H1 (cell line): ENCODE data around the gene COL25A1. TPM values are rescaled to one million over a fixed set of nuclear protein-coding genes. Genes with fewer than 3 reads are reported as not detected.

Source experiments
- CTCF ChIA-PET: fragments of 300-600 bp; sonication (Branson Sonifier 250); formaldehyde crosslinking; loops from one replicate; lab custom pipeline; 2021; ENCODE audit not compliant: partially characterized antibody; lab: Charles Lee
- POLR2A ChIA-PET: fragments of 300-600 bp; sonication (Branson Sonifier 250); formaldehyde crosslinking; loops from one replicate; lab custom pipeline; 2021; ENCODE audit warnings: inconsistent platforms; ENCODE audit not compliant: partially characterized antibody; lab: Charles Lee
- DNase-seq, 2 experiments: peaks; one replicate each; pipeline versions ENCODE4 v3.0.0 to v3.0.0-alpha.2; 2010 to 2022; ENCODE audit warnings: low spot score in 2 of 2, low read depth in 1 of 2, mixed read lengths in 1 of 2
- FAIRE-seq: peaks from 2 replicates; lab custom pipeline; 2011; peaks lifted over from hg19 to GRCh38; lab: Jason Lieb, UNC
- H2AFZ ChIP-seq: 2 replicates; pipeline ENCODE4 v1.8.1; 2012; ENCODE audit warnings: low read length, inconsistent platforms
- H2AK5ac ChIP-seq: 2 replicates; pipeline ENCODE4 v1.6.1; 2013; ENCODE audit warnings: low read depth, low read length
- H2BK120ac ChIP-seq: replicated peaks from 2 replicates; pipeline ENCODE3; 2013; ENCODE audit warnings: low read depth, low read length, inconsistent platforms
- H2BK12ac ChIP-seq: 2 replicates; pipeline ENCODE4 v1.6.1; 2013; ENCODE audit warnings: low read depth, low read length
- H2BK15ac ChIP-seq: 2 replicates; pipeline ENCODE4 v1.6.1; 2013; ENCODE audit warnings: low read length
- H2BK20ac ChIP-seq: 2 replicates; pipeline ENCODE4 v1.6.1; 2013; ENCODE audit warnings: low read length
- H2BK5ac ChIP-seq: 2 replicates; pipeline ENCODE4 v1.6.1; 2013; ENCODE audit warnings: low read depth, low read length
- H3K14ac ChIP-seq: 2 replicates; pipeline ENCODE4 v1.6.1; 2013; ENCODE audit warnings: inconsistent platforms; ENCODE audit not compliant: insufficient read length
- H3K18ac ChIP-seq: 2 replicates; pipeline ENCODE4 v1.6.1; 2013; ENCODE audit warnings: low read length; ENCODE audit errors: extremely low read depth
- H3K23ac ChIP-seq: 2 replicates; pipeline ENCODE4 v1.6.1; 2013; ENCODE audit warnings: inconsistent platforms; ENCODE audit not compliant: insufficient read length
- H3K23me2 ChIP-seq: 2 replicates; pipeline ENCODE4 v1.6.1; 2013; ENCODE audit warnings: low read depth, low read length
- H3K27ac ChIP-seq: 2 replicates; pipeline ENCODE4 v1.6.1; 2011; ENCODE audit warnings: low read depth, low read length, inconsistent platforms
- H3K27me3 ChIP-seq, 4 experiments: replicated peaks in 1 of 4; 1 replicate in 1 of 4; 2 replicates in 3 of 4; pipeline versions ENCODE4 v1.6.1 to v1.8.1; 2011 to 2013; ENCODE audit warnings: low read length in 3 of 4, mild to moderate bottlenecking in 3 of 4, inconsistent platforms in 2 of 4, mixed read lengths in 2 of 4, moderate library complexity in 1 of 4; ENCODE audit not compliant: control insufficient read depth in 3 of 4, insufficient read depth in 3 of 4; ENCODE audit errors: extremely low read depth in 1 of 4
- H3K36me3 ChIP-seq, 4 experiments: 2 replicates each; pipeline versions ENCODE4 v1.6.1 to v1.8.1; 2011 to 2013; ENCODE audit warnings: mild to moderate bottlenecking in 4 of 4, low read length in 3 of 4, moderate library complexity in 2 of 4, control low read depth in 1 of 4, inconsistent platforms in 1 of 4; ENCODE audit not compliant: insufficient read depth in 4 of 4, control insufficient read depth in 2 of 4
- H3K4ac ChIP-seq: replicated peaks from 2 replicates; pipeline ENCODE3; 2013; ENCODE audit warnings: low read length, low read depth, mixed read lengths, inconsistent platforms; ENCODE audit not compliant: insufficient read length
- H3K4me1 ChIP-seq, 4 experiments: replicated peaks in 1 of 4; 1 replicate in 1 of 4; 2 replicates in 3 of 4; pipeline versions ENCODE4 v1.6.1 to v1.8.1; 2011 to 2013; ENCODE audit warnings: low read length in 3 of 4, inconsistent platforms in 2 of 4, mixed read lengths in 1 of 4; ENCODE audit not compliant: insufficient read depth in 4 of 4, control insufficient read depth in 3 of 4
- H3K4me2 ChIP-seq, 2 experiments: 2 replicates each; pipeline versions ENCODE4 v1.6.1 to v1.8.1; 2011 to 2013; ENCODE audit warnings: low read depth in 2 of 2, low read length in 2 of 2, control low read depth in 1 of 2, inconsistent platforms in 1 of 2, mild to moderate bottlenecking in 1 of 2; ENCODE audit not compliant: insufficient read depth in 1 of 2
- H3K4me3 ChIP-seq, 4 experiments: fragments of 200-600, 300-600 bp in 1 of 4; sonication (generic), shearing (Covaris generic), sonication (Bioruptor Twin) in 1 of 4; 2 replicates each; pipeline versions ENCODE4 v1.5.1 to v1.8.1; 2011 to 2016; ENCODE audit warnings: low read length in 4 of 4, low read depth in 3 of 4, control low read depth in 2 of 4, inconsistent platforms in 2 of 4, mild to moderate bottlenecking in 2 of 4, mixed read lengths in 1 of 4, moderate library complexity in 1 of 4; ENCODE audit not compliant: insufficient read depth in 2 of 4; ENCODE audit errors: extremely low read depth in 1 of 4
- H3K56ac ChIP-seq: replicated peaks from 2 replicates; pipeline ENCODE3; 2013; ENCODE audit warnings: low read depth, mild to moderate bottlenecking, mixed read lengths, low read length, inconsistent platforms; ENCODE audit not compliant: insufficient read length
- H3K79me1 ChIP-seq: 2 replicates; pipeline ENCODE4 v1.6.1; 2013; ENCODE audit warnings: low read depth, low read length, control low read depth
- H3K79me2 ChIP-seq, 2 experiments: 2 replicates each; pipeline versions ENCODE4 v1.6.1 to v1.8.1; 2012 to 2013; ENCODE audit warnings: low read length in 2 of 2, mild to moderate bottlenecking in 2 of 2, inconsistent platforms in 1 of 2; ENCODE audit not compliant: insufficient read depth in 2 of 2, control insufficient read depth in 1 of 2
- H3K9ac ChIP-seq, 4 experiments: replicated peaks in 1 of 4; 1 replicate in 1 of 4; 2 replicates in 3 of 4; pipeline versions ENCODE4 v1.6.1 to v1.8.1; 2011 to 2013; ENCODE audit warnings: low read depth in 3 of 4, low read length in 3 of 4, control low read depth in 2 of 4, mild to moderate bottlenecking in 2 of 4, moderate library complexity in 2 of 4, inconsistent platforms in 1 of 4; ENCODE audit errors: extremely low read depth in 1 of 4
- H3K9me3 ChIP-seq, 2 experiments: 2 replicates each; pipeline versions ENCODE4 v1.6.1 to v1.8.1; 2012 to 2013; ENCODE audit warnings: mild to moderate bottlenecking in 2 of 2, moderate library complexity in 2 of 2, control low read depth in 1 of 2, inconsistent platforms in 1 of 2, low read depth in 1 of 2, low read length in 1 of 2, mixed read lengths in 1 of 2; ENCODE audit not compliant: insufficient read depth in 2 of 2
- H4K20me1 ChIP-seq, 2 experiments: replicated peaks in 1 of 2; 2 replicates each; pipeline versions ENCODE3 to v1.8.1; 2011 to 2013; ENCODE audit warnings: inconsistent platforms in 2 of 2, low read length in 2 of 2, mild to moderate bottlenecking in 1 of 2; ENCODE audit not compliant: insufficient read depth in 2 of 2, control insufficient read depth in 1 of 2
- H4K5ac ChIP-seq: 2 replicates; pipeline ENCODE4 v1.6.1; 2013; ENCODE audit warnings: low read length, low read depth, mixed read lengths, inconsistent platforms; ENCODE audit not compliant: insufficient read length
- H4K8ac ChIP-seq: 2 replicates; pipeline ENCODE4 v1.8.0; 2013; ENCODE audit warnings: mild to moderate bottlenecking, moderate library complexity, low read length, inconsistent platforms; ENCODE audit not compliant: insufficient read depth; ENCODE audit errors: extremely low read depth
- H4K91ac ChIP-seq: replicated peaks from 2 replicates; pipeline ENCODE3; 2013; ENCODE audit warnings: low read length, mixed read lengths, inconsistent platforms; ENCODE audit not compliant: insufficient read length
- CBX5 ChIP-seq: fragments of 300-800, 300-1000 bp; sonication (generic); IDR thresholded peaks from 2 replicates; pipeline ENCODE4 v1.7.1; 2016; ENCODE audit warnings: antibody characterized with exemption, low read length, low read depth
- CTCF ChIP-seq, 3 experiments: IDR thresholded peaks; 1 replicate in 2 of 3; 2 replicates in 1 of 3; pipeline versions ENCODE4 v1.5.1 to v1.6.1; 2011; ENCODE audit warnings: low read length in 3 of 3, mild to moderate bottlenecking in 3 of 3, inconsistent platforms in 2 of 3, low read depth in 1 of 3, moderate library complexity in 1 of 3; ENCODE audit not compliant: insufficient read depth in 1 of 3; ENCODE audit errors: control extremely low read depth in 1 of 3
- EGR1 ChIP-seq: IDR thresholded peaks from 2 replicates; pipeline ENCODE4 v1.6.1; 2011; ENCODE audit warnings: low read depth, low read length, borderline replicate concordance
- EZH2 ChIP-seq: fragments of 200-600 bp; sonication (generic); IDR thresholded peaks from 2 replicates; pipeline ENCODE4 v1.7.1; 2012; ENCODE audit warnings: low read depth, mild to moderate bottlenecking, moderate library complexity, low read length, inconsistent platforms; ENCODE audit not compliant: severe bottlenecking
- HDAC2 ChIP-seq, 2 experiments: fragments of 300-600 bp in 1 of 2; sonication (generic) in 1 of 2; IDR thresholded peaks; 2 replicates each; pipeline ENCODE4 v1.6.1; 2011 to 2012; ENCODE audit warnings: low read depth in 2 of 2, low read length in 2 of 2, mild to moderate bottlenecking in 2 of 2, moderate library complexity in 2 of 2, borderline replicate concordance in 1 of 2, inconsistent platforms in 1 of 2
- RAD21 ChIP-seq, 2 experiments: IDR thresholded peaks in 1 of 2; conservative IDR thresholded peaks in 1 of 2; 2 replicates each; pipeline ENCODE4 v1.6.1; 2011; ENCODE audit warnings: low read depth in 2 of 2, low read length in 2 of 2, improper control_type of control experiment in 1 of 2, inconsistent platforms in 1 of 2, mild to moderate bottlenecking in 1 of 2, moderate library complexity in 1 of 2
- RBBP5 ChIP-seq: IDR thresholded peaks from 2 replicates; pipeline ENCODE4 v1.7.1; 2012; ENCODE audit warnings: low read depth, mild to moderate bottlenecking, inconsistent platforms, low read length, moderate library complexity, borderline replicate concordance
- RFX5 ChIP-seq: IDR thresholded peaks from 2 replicates; pipeline ENCODE4 v1.6.1; 2011; ENCODE audit warnings: low read depth, low read length, improper control_type of control experiment, borderline replicate concordance
- SP2 ChIP-seq: IDR thresholded peaks from 2 replicates; pipeline ENCODE4 v1.6.1; 2012; ENCODE audit warnings: mild to moderate bottlenecking, low read length, inconsistent platforms
- TBP ChIP-seq: IDR thresholded peaks from 2 replicates; pipeline ENCODE4 v1.6.1; 2011; ENCODE audit warnings: low read depth, low read length, improper control_type of control experiment
- YY1 ChIP-seq: IDR thresholded peaks from 2 replicates; pipeline ENCODE4 v1.6.1; 2011; ENCODE audit warnings: low read depth, mild to moderate bottlenecking, low read length
- WGBS, 2 experiments: shearing (Covaris generic) in 1 of 2; methylation state at CpG; one replicate each; pipeline versions ENCODE4 v1.1.6 to v1.1.7; 2013 to 2015; ENCODE audit warnings: low lambda C conversion rate in 2 of 2, mixed read lengths in 2 of 2, inconsistent platforms in 1 of 2, low coverage in 1 of 2, missing lambda C conversion rate in 1 of 2; ENCODE audit not compliant: insufficient replicate concordance in 2 of 2, insufficient coverage in 1 of 2, insufficient read length in 1 of 2; ENCODE audit errors: extremely low coverage in 1 of 2, missing lambda C conversion rate in 1 of 2; 5-methylcytosine and 5-hydroxymethylcytosine counted together
- polyA plus RNA-seq, 7 experiments: library from polyadenylated mRNA; depleted of rRNA in 3 of 7; stranded (reverse) in 5 of 7; unstranded in 2 of 7; fragments of >200 nt in 5 of 7; fragments of 200-250 nt in 2 of 7; gene quantifications; 1 replicate in 5 of 7; 2 replicates in 1 of 7; 4 replicates in 1 of 7; pipeline versions ENCODE4 v1.2.1 to v1.2.3, GENCODE V29; 2011 to 2013; ENCODE audit warnings: missing spikeins in 2 of 7, mixed read lengths in 2 of 7
- total RNA-seq: library from RNA; stranded (reverse); fragmentation: NEBNext Ultra II Directional; extraction: Animal tissue kit (Norgen Biotek cat#: 25700); gene quantifications from 2 replicates; pipeline ENCODE4 v1.2.1, GENCODE V29; 2021

The COL25A1 gene
- total and polyA plus RNA-seq, 2 of the 8 experiments (the other 6 are each of a cell fraction or from before 2014, with no cell fraction given): 1.1 to 8.3 TPM

DNA sequence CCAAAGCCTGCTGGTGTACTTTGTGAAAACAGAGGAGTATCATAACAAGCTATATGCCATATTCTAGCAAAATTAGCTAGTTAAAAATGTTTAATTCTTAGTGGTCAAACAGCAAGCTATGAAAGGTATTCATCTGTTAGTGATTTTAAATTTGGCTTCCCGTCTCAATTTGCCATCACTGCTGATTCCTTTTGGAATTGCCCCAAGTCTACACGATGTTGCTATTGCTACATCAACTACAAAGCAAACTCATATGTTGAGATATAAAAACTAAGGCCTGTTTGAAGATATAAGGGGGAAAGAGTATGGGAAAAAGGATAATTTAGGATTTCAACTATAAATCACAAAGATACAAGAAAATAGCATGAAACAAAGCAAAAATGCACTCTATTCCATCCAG, 146.1 kb downstream of the COL25A1 start:
- H3K4ac ChIP-seq: no peak overlapping the region
- H3K4me3 ChIP-seq: no peak overlapping the region
- DNase-seq: no peak
- no peak overlapping the region for H2AFZ ChIP-seq
- no peak for FAIRE-seq
- no peak overlapping the region for H3K4me2 ChIP-seq
- no peaks in the 10 kb centered on the region for H3K79me2 ChIP-seq
- H3K23me2 ChIP-seq: no peaks in the 10 kb centered on the region
- H2BK15ac ChIP-seq: no peak overlapping the region
- H3K18ac ChIP-seq: no peak overlapping the region
- no peaks in the 10 kb centered on the region for H3K27me3 ChIP-seq
- H4K91ac ChIP-seq: no peak overlapping the region
- ChIA-PET CTCF (no interaction called here), POLR2A (no interaction called here)
- no peaks in the 10 kb centered on the region for H3K9me3 ChIP-seq
- 84% methylated on average over 2 of the region's 2 CpGs; no CpG with 5 or more reads in 1 of the 2 experiments for WGBS, 2 experiments
- H4K5ac ChIP-seq: no peak overlapping the region
- H3K9ac ChIP-seq: no peak overlapping the region
- H3K27ac ChIP-seq: no peak overlapping the region
- H2BK12ac ChIP-seq: no peak overlapping the region
- no peak overlapping the region for H2AK5ac ChIP-seq
- no peaks in the 10 kb centered on the region for H3K36me3 ChIP-seq
- H4K8ac ChIP-seq: no peak overlapping the region
- no peak overlapping the region for H2BK120ac ChIP-seq
- H2BK20ac ChIP-seq: no peak overlapping the region
- H3K79me1 ChIP-seq: no peaks in the 10 kb centered on the region
- H3K56ac ChIP-seq: no peak overlapping the region
- no peaks in the 10 kb centered on the region for H4K20me1 ChIP-seq
- no peaks in the 10 kb centered on the region for H3K4me1 ChIP-seq
- H2BK5ac ChIP-seq: no peak overlapping the region
- H3K14ac ChIP-seq: no peak overlapping the region
- H3K23ac ChIP-seq: no peak overlapping the region
- no peak for TF ChIP-seq TBP
- TF ChIP-seq YY1: no peak
- no peak for TF ChIP-seq HDAC2 (IDR thresholded peaks at IDR 0.05; ENCODE audit: borderline replicate concordance in 1 of 2, low read depth in 2 of 2, low read length in 2 of 2)
- no peak for TF ChIP-seq RAD21 (IDR thresholded peaks at IDR 0.05 in 1 of 2, conservative IDR thresholded peaks at IDR 0.05 in 1 of 2; ENCODE audit: low read depth in 2 of 2, low read length in 2 of 2)
- no peak for TF ChIP-seq CTCF (IDR thresholded peaks at IDR 0.05; ENCODE audit: control extremely low read depth in 1 of 3, insufficient read depth in 1 of 3, low read depth in 1 of 3, low read length in 3 of 3)
- TF ChIP-seq SP2: no peak
- no peak for TF ChIP-seq EGR1
- no peak for TF ChIP-seq RBBP5
- TF ChIP-seq CBX5: no peak
- no peak for TF ChIP-seq EZH2
- TF ChIP-seq RFX5: no peak
